Activated CD4-positive, alpha-beta T cell treated with anti-CD3 and anti-CD28 coated beads, Interleukin-2, Interleukin-6, amounts not matched to agents 100 ng/mL and 50 ng/mL, durations not matched to agents 16 hours and 8 hours (primary cell): ENCODE measurements around the gene RAB36.

ENCODE experiments used
- DNase-seq: peaks from one replicate; pipeline ENCODE4 v3.0.0-alpha.2; 2020

RAB36 gene

DNA sequence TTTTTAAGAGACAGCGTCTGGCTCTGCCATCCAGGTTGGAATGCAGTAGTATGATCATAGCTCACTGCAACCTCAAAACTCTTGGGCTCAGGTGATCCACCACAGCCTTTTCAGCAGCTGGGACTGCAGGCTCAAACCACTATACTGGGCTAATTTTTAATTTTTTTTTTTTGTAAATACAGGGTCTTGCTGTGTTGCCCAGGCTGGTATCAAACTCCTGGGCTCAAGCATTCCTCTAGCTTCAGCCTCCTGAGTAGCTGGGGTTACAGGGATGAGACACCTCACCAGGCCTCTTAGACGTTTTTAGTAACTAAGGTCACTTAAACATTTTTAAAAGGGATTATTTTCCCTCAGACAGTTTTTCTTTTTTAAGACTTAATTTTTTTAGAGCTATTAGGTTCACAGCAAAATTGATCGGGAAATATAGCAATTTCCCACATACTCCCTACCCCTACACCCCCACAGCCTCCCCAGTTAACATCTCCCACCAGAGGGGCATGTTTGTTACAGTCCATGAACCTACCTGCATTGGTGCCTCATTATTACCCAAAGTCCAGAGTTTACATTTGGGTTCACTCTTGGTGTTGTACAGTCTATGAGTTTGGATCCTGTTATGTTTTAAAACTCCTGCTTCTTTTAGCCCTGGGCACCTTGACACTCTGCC lies 39.0 kb downstream of the RAB36 start:
- no peak for DNase-seq

GRCh38 chr22:23184764-23185113 lies 39.5 kb downstream of the RAB36 start:
- no peak for DNase-seq

GRCh38 chr22:23187211-23187610 lies 41.9 kb downstream of the RAB36 start:
- no peak for DNase-seq

DNA sequence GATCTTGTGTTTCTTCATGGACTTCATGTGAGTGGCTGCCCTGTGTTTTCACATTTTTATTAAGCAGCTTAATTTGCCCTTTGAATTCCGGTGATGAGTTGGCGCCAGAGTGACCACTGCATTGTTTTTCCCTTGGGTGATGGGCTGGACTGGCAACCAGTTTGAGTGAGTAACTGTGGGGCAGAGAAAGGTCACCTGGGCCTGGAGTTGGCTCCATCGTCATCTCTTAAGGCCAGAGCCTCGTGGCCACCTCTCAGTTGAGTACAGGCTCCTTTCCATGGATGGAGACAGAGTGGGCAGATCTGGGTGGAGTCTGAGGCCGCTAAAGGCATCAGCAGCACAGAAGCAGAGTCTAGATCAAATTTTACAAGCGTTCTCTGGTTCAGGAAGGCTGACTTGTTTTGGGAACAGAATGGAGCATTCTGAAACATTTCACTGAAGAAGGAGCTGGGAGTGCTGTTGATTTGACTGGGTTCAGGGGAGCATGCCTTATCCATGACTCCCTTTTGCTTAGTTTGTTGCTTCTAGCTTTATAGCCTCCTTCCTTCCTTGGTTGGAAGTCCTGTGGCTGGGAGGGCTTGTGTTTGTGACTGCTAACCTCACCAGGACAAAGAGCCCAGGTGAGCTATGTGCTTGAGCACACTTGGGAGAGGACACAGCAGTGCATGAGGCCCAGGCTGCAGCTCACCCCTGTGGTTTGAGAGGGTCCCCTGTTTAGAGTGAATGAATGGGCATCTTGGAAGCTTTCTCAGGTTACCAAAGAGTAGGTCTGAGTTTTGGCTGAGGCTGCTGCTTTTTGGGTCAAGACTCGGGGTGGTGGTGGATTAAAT lies 42.8 kb downstream of the RAB36 start:
- no peak for DNase-seq

- no peak for DNase-seq
Observed at GRCh38 chr22:23190526-23190925, 45.2 kb downstream of the RAB36 start.

DNA sequence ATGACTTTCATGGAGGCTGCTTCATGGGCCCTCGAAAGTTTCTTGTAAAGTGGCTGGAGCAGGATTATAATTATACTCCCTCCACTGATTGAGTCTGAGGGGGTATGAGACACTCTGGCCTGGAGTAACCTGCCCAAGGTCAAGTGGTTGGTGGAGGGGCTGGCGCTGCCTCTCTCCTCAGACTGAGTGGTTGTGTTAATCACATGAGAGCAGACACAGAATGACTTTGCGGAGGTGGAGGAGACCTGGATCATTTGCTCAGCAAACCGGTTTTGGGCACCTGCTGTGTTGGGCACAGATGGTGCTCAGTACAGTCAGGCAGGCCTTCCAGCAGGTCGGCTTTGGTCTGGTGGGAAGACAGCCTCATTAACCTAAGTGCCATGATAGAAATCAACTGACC lies 46.9 kb downstream of the RAB36 start:
- DNase-seq = no peak

GRCh38 chr22:23192558-23192957 lies 47.3 kb downstream of the RAB36 start:
- DNase-seq = no peak

GRCh38 chr22:23193196-23193827 lies 48.0 kb downstream of the RAB36 start:
- no peak for DNase-seq

GRCh38 chr22:23193882-23194281 lies 48.6 kb downstream of the RAB36 start:
- no peak for DNase-seq

GRCh38 chr22:23196165-23196564 lies 50.9 kb downstream of the RAB36 start:
- no peak for DNase-seq

GRCh38 chr22:23197836-23198235 lies 52.6 kb downstream of the RAB36 start:
- no peak for DNase-seq

DNA sequence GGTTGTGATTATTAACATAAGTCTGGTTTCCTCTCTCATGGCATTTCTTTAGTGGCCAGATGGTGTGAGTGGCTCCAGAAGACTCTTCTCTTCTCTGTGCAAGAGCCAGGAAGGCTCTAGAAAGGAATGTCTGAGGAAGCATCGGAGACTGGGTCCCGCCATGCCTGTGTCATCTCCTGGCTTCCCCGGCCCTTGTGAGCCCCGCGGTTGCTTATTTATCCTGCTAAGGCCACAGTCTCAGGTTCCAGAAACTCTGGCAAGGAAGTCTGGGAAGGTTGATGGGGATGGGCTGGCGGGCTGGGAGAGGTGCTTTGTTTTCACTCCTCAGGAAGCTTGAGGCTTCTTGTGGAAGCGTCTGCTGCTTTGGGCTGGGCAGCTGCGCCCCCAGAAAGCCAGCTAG lies 53.9 kb downstream of the RAB36 start:
- DNase-seq = no peak

GRCh38 chr22:23200898-23201297 lies 55.6 kb downstream of the RAB36 start:
- DNase-seq = no peak

GRCh38 chr22:23202812-23203451 lies 57.7 kb downstream of the RAB36 start:
- DNase-seq = no peak

- DNase-seq = no peak
Observed at GRCh38 chr22:23203452-23204124, 58.3 kb downstream of the RAB36 start.

DNA sequence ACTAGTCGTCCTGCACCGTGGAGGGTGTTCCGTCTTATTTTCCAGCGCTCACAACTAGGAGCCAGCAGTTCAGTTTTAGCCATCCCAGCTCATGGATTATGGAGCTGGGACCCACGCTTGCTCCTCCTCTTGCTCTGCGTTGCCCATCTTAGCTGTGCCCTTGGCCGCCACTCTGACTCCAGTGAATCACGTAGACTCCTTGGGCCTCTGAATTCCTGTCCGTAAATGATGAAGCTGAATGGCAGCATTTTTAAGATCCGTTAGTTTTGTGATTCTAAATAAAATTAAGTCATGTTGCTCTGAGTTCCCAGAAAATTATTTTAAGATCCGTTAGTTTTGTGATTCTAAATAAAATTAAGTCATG lies 58.8 kb downstream of the RAB36 start:
- DNase-seq = no peak

DNA sequence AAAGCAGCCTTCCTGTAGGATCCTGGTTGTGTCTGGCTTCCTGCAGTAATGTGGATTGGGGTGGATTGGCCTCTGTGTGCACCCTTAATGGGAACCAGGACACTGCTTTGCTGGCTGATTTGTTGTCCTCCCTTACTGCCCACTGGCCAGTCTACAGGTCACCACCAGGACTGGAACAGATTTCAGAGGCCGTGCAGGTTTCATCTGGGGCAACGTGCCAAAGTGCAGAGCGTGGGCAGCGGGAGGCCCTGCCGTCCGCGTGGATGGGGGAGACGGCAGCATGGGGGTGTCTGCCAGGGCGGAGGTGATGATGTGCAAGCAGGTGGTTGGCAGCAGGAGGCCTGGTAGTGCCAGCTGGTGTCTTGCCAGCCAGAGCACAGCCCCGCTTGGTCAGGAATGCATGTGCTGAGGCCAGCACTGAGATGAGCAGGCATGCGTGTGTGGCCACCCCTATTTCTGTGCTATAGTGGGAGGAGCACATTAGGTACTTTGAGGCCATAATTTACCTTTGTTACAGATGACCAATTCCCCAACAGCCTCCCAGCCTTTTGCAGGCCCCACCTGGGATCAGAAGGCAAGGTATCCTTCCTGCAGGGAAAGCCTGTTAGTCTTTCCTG lies 59.4 kb downstream of the RAB36 start:
- DNase-seq = no peak

- DNase-seq = no peak
Observed at GRCh38 chr22:23205339-23206049, 60.2 kb downstream of the RAB36 start.

GRCh38 chr22:23206915-23207314 lies 61.6 kb downstream of the RAB36 start:
- no peak for DNase-seq

DNA sequence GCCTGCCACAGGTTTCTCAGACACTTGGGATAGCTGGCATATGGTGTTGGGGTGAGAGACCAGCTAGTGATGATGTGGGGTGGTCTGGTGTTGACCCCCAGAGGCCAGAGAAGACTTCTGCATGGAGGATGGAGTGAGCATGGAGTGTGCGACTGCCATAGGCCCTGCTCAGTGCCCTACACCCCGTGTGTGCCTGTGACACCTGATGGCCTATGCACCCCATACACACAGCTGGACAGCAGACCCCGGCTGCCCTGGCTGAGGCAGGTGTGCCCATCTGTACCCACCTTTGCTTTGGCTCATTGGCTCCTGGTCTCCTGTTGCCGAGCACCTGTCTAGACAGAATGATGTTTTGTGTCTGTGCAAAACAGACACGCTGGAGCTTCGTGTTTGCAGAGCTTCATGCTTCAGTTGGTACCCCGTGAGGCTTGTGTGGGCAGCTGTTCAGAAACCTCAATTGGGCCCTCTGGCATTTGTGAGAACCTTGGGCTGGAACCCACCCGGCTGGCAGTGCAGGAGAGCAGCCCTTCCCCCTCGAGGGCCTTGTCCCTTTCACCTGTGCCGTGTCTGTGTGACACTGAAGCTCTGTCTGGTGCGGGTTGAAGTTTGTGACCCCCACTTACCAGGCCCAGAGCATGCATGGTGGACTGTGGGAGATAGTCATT lies 62.6 kb downstream of the RAB36 start:
- DNase-seq = no peak

- no peak for DNase-seq
Observed at GRCh38 chr22:23210428-23211170, 65.3 kb downstream of the RAB36 start.
